ENCODE data around the gene PTCSC3.
"Not testable (repeated sequence)": the region's sequence is repeated elsewhere in the genome, so short reads cannot be mapped to it uniquely, and the experiment has no call there.

The PTCSC3 gene

DNA sequence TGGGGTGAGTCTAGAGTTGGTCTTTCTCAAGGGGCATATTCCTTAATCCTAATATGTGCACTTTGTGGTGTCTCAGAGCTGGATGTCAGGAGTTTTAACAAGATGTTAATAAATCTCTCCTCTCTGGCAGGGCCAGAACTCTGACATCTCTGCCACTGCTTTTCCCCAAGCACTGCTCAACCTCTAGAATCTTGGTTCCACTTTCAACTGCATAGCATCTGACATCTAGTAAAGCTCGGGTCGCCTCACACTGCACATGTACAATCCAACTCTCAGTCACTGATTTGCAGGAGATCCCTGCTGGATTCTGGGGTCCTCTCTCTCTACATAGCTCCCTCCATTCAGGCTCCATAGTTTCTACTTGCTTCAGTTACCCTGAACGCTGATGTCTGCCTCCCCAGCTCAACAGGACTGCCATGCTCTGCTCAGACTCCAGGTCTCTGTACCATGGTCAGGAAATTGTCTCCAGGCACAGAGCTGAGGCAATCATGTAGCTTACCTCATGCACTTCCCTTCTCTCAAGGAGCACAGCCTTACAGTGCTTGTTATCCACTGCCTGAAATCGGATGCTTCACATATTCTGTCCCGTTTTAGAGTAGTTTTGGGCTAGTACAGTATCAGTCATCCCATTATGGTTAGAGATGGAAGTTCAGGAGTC, 1.6 kb downstream of the PTCSC3 start:
- in situ Hi-C loops (cut with HindIII; ENCODE audit: low sequenced_read_pairs) = no loop called here

DNA sequence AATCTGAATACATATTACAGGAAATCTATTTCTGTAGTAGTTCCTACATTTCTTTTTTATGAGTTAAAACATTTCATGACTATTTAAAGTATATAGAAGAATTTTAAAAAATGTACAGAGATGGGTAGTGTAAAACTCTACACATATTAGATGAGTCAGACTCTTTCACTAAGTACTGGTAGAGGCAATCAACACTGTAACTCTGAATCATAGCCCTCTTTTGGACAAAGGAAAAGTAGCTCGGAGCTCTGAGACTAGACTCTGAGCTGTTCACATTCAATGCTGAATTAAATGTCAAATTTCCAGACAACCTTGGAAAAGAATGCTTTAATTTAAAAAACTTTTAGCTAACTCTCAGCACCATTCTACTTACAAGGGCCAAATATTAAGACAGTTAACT, 3.4 kb downstream of the PTCSC3 start:
- in situ Hi-C loops (cut with HindIII; ENCODE audit: low sequenced_read_pairs) = no loop called here

DNA sequence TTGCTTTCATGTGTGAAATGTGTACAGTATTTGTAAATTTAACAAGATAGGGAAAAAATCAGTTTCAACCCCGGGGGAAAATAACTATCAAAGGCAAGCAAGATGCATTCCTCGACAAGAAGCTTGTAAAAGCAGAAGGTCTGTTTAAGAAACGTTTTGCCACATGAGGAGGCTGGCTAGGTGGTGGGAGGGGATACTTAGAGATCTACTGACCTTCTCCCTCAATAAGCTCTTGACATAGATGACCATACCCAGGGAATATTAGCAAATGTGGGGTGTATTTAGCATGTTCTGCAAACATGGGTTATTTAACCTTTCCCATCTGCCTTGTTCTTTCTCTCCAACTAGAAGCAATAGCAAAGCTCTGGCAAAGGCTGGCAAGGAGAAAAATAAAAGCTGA, 4.9 kb downstream of the PTCSC3 start:
- in situ Hi-C loops (cut with HindIII; ENCODE audit: low sequenced_read_pairs) = no loop called here

DNA sequence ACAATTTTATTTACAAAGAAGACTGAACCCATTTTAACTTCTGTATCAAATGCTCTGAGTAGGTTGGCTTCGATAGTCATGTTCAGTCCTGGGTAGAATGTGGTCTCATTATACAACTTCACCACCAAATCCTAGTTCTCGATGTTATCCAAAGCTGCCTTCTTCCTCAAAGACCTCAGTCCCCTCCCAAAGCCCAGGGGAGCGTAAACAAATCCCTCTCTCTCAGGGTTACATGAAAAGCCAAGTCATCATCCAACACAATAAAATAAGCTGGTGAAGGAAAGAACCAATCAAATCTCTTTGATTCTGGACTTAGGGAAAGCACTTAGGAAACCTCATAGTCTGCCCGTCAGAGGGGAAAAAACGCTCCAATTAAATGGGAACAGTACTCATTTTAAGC, 9.1 kb downstream of the PTCSC3 start:
- in situ Hi-C loops (cut with HindIII; ENCODE audit: low sequenced_read_pairs) = no loop called here

DNA sequence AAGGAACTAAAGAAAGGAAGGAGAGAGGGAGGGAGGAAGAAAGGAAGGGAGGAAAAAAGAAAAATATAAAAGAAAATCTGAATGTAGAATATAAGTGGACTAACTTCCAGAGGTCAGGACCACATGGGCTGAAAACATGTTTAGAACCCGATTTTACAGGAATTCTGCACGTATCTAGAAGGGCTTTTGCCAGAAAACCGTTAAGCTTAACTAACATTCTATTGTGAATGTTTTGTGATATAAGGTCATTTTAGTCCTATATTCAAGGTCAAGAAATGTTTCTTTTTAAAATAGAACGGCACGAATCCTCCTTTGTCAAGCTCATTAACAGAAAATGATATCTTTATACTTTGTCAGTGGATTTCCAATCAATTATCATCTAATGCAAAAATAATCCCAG, 13.1 kb downstream of the PTCSC3 start:
- in situ Hi-C loops (cut with HindIII; ENCODE audit: low sequenced_read_pairs) = no loop called here

DNA sequence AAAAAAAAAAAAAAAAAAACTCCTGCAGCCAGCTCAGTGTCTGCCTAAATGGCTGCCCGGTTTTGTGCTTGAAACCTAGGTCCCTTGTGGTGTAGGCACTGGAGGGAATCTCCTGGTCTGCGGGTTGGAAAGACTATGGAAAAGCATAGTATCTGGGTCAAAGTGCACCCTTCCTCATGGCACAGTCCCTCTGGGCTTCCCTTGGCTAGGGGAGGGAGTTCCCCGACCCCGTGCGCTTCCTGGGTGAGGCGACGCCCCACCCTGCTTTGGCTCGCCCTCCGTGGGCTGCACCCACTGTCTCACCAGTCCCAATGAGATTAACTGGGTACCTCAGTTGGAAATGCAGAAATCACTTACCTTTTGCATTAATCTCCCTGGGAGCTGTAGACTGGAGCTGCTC, 14.3 kb downstream of the PTCSC3 start:
- in situ Hi-C loops (cut with HindIII; ENCODE audit: low sequenced_read_pairs) = no loop called here

DNA sequence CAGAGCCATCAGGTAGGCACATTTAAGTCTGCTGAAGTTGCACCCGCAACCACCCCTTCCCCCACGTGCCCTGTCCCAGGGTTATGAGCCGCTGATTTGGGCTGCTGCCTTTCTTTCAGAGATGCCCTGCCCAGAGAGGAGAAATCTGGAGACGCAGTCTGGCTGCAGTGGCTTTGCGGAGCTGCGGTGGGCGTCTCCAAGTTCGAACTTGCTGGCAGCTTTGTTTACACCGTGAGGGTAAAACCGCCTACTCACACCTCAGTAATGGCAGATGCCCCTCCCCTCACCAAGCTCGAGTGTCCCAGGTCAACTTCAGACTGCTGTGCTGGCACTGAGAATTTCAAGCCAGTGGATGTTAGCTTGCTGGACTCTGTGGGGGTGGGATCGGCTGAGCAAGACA, 14.7 kb downstream of the PTCSC3 start:
- in situ Hi-C loops (cut with HindIII; ENCODE audit: low sequenced_read_pairs) = no loop called here

DNA sequence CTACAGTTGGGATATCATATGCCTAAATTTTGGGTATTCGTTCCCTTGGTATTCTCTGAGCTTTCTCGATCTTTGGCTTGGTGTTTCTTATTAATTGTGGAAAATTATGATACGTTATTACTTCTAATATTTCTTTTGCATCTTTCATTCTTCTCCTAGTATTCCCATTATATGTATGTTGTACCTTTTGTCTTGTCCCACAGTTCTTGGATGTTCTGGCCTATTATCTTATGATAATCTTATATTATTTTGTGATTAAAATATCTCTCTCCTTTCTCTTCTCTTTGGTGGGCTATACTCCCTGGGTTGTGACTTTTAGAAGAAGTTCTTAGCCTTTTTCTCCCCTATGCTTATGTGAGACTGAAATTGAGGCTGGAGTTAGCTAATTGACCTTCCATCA, 25.2 kb downstream of the PTCSC3 start:
- in situ Hi-C loops (cut with HindIII; ENCODE audit: low sequenced_read_pairs) = no loop called here

DNA sequence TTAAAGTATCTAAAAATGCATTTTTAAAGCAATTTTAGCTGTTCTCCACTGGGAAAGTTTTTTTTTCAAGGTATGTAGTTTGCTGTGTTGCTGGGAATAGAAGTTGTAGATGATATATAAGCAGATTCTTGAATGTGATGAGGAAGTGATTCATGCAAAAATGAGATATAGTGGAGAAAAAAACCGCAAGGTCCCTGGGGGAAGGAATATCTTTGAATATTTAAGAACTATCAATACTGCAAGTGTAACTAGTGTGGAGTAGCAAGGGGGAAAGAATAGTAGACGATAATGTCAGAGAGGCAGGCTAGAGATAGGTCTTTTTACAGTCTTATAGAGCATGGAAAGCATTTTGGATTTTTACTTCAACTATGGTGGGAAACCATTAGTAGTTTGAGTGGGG, 42.5 kb downstream of the PTCSC3 start:
- in situ Hi-C loops (cut with HindIII; ENCODE audit: low sequenced_read_pairs) = no loop called here

DNA sequence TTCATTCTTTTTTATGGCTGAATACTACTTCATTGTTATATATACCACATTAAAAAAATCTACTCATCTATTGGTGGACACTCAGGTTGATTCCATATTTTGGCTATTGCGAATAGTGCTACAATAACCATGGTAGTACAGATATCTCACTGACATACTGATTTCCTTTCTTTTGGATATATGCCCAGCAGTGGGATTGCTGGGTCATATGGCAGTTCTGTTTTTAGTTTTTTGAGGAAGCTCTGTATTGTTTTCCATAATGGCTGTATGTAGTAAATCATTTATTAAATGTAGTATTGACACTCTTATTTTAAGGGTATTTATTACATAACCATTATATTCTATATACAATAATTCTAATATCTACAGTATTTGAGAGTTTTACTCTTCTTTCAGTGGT, 43.7 kb downstream of the PTCSC3 start:
- in situ Hi-C loops (cut with HindIII; ENCODE audit: low sequenced_read_pairs) = no loop called here

DNA sequence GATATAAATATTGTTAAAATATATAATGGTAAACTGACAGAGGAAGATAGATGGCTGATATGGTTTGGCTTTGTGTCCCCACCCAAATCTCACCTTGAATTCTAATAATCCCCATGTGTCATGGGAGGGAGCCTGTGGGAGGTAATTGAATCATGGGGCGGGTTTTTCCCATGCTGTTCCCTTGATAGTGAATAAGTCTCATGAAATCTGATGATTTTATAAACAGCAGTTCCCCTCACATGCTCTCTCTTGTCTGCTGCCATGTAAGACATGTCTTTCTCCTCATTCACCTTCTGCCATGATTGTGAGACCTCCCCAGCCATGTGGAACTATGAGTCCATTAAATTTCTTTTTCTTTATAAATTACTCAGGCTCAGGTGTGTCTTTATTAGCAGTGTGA, 46.3 kb downstream of the PTCSC3 start:
- in situ Hi-C loops (cut with HindIII; ENCODE audit: low sequenced_read_pairs) = no loop called here

DNA sequence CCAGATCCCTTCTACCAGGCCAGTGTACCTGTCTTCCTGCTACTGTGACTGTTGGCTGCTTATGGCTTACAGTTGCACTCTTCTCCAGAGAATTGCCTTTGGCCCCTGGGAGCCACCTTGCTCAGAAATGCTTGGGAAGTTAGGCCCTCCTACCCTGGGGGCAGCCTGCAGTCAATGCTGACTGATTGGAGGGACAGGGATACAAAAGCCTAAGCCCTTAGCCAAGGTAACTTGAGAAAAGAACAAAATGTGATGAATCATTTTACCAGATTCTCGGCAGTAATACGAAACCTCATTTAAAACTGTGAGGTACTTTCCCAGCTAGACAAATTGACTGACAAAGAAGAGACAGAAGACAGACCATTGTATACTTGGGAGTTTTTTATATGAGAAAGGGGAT, 47.3 kb downstream of the PTCSC3 start:
- in situ Hi-C loops (cut with HindIII; ENCODE audit: low sequenced_read_pairs) = no loop called here

DNA sequence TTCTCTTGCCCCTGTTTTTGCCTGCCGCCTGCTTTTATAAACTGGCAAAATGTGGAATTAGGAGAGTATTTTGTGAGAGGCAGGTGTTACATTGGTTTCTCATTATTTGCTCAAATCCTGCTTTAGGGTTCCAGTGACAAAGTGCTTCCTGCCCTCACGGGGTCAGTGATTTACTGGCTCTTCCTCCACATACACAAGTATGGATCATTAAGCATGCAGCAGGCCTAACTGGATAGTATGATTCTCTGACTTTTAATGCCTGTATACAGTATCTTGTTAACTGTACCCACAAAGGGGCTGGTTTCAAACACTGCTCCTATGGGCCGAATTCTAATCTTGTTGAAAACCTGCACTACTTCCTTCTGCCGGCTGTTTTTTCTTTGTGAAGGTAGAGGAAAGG, 63.2 kb downstream of the PTCSC3 start:
- in situ Hi-C loops (cut with HindIII; ENCODE audit: low sequenced_read_pairs) = no loop called here

DNA sequence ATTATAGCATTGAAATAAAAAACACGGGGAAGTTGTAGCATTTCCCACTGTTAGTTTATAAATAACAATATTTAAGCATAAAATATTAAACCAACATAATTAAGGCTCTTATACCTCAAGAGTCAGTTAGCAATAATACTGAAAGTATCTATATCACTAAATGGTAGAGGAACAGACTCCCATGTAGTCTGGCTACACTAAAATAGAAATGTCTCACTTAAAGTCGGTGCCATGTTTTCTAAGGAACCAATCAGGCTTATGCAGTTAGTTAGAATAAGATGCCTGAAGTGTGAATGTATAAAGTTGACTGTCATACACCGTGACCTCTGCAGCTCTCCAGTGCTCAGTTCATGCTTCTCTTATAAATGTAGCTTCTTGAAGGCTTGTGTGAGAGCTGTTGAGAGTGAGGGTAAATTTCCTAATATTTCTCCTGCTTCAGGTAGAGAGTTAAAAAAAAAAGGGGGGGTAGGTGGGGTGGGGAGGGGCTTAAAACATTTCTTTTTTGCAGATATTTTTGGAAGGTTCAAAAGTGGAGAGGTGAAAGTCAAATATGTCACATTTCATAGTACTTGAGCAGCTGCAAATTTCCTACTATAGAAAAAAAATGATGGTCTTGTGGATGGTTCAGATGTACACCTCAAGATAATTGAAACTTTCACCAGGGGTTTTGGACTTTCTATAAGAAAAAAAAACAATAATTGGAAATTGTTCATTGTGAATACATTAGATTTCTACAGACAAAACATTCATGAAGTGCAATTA, 64.5 kb downstream of the PTCSC3 start:
- in situ Hi-C loops (cut with HindIII; ENCODE audit: low sequenced_read_pairs) = no loop called here

DNA sequence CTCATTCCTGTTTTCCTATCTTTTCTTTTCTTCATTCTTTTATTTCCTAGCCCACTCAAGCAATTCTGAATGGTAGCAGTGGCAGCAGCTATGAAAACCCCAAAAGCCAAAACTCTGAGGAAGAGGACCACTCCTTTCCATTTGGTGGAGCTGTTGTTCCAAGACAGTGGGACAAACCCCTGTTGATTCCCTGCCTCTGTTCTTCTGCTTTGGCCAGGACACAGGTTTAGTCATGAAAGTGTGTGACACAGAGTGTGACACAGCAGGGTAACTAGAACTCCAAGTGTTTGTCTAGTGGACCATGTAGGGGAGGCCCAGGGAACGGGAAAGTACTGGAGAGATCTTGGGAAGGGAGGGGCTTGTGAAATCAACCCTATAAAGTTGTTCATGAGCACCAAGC, 71.1 kb downstream of the PTCSC3 start:
- in situ Hi-C loops (cut with HindIII; ENCODE audit: low sequenced_read_pairs) = no loop called here

DNA sequence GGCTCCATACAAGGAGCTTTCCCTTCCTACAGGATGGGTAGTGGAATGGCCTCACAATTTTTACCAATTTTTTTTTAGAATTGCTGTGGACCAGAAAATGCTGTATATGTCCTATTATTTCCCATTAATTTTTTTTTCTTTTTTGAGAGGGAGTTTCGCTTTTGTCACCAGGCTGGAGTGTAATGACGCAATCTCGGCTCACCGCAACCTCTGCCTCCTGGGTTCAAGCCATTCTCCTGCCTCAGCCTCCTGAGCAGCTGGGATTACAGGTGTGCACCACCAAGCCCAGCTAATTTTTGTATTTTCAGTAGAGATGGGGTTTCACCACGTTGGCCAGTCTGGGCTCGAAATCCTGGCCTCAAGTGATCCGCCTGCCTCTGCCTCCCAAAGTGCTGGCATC, 72.3 kb downstream of the PTCSC3 start:
- in situ Hi-C loops (cut with HindIII; ENCODE audit: low sequenced_read_pairs) = not testable (repeated sequence)

DNA sequence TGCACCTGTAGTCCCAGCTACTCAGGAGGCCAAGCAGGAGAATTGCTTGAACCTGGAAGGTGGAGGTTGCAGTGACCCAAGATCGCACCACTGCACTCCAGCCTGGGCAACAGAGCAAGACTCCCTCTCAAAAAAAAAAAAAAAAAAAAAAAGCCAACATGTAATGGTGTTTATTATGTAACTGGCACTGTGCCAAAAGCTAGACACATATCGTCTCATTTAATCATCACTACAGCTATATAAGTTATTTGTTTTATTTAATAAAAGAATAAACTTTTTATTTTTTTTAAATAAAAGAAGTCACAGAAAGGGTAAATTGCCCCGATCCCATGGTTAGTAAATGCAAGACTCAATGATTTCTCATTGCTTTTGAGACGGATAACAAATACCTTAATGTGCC, 76.9 kb downstream of the PTCSC3 start:
- in situ Hi-C loops (cut with HindIII; ENCODE audit: low sequenced_read_pairs) = no loop called here

DNA sequence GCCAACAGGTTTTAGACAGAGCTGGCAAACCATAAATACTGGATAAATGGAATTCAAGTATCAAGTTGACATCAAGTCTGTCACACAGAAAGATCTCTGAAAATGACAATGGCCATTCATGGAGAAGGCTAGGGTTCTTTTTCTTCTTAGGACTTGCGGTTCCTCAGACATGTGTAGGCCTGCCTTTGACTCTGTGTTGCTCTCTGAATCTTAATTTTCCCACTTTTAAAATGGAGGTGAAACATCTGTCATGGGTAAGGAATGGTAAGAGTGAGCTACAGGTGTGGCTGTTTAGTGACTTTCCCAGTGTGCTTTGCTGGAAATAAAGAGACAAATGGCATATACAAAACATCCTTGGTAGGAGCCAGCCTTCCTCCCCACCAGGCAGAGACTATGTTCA, 79.2 kb downstream of the PTCSC3 start:
- in situ Hi-C loops (cut with HindIII; ENCODE audit: low sequenced_read_pairs) = no loop called here

DNA sequence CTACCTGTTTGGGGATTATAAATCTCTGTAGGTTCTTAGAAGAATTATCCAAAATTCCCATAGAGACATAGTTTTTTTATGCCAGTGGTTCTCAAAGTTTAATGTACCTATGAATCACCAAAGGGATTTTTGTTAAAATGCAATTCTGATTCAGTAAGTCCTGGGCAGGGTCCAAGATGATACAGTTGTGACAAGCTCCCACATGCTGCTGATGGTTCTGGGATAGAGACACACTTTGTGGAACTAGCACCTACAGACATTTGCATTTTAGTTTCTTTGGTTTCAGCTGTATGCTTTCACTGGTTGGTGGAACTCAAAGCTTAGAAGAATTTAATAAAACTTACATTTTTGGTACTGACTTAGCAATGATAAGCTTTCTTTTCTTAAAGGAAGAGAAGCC, 80.4 kb downstream of the PTCSC3 start:
- in situ Hi-C loops (cut with HindIII; ENCODE audit: low sequenced_read_pairs) = no loop called here

DNA sequence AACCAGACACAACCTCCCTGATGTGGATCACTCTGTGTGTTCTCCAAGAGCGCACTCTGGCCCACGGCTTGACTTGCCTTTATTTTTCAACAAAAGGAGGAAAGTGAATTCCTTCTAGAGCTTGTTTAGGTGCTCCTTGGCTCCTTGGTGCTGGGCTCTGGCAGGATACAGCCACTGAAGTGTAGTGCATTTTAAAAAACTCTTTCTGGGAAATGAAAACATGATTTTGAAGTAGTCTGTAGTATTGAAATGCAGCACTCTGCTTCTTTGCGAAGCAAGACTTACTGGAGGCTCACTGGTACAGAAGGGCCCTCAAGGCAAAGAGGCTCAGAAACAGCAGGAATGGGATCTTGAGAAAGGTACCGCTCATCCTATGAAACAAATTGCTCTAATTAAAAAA, 81.6 kb downstream of the PTCSC3 start:
- in situ Hi-C loops (cut with HindIII; ENCODE audit: low sequenced_read_pairs) = no loop called here

DNA sequence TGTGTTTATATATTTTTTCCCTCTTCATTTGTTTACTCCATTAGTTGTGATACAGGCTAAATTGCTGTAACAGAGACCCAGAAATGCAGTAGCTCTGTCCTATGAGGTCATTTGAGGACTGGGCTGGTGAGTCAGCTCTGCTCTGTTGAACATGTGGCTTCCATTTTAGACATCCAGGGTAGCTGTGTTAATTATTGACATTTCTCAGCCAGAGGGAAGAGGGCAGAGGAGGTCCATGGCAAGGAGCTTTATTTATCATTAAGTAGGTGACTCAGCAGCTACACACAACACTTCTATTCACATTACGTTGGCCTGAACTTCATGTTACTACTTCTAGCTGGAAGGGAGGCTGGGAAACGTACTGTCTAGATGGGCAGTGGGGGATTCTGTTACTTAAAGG, 85.4 kb downstream of the PTCSC3 start:
- in situ Hi-C loops (cut with HindIII; ENCODE audit: low sequenced_read_pairs) = no loop called here

DNA sequence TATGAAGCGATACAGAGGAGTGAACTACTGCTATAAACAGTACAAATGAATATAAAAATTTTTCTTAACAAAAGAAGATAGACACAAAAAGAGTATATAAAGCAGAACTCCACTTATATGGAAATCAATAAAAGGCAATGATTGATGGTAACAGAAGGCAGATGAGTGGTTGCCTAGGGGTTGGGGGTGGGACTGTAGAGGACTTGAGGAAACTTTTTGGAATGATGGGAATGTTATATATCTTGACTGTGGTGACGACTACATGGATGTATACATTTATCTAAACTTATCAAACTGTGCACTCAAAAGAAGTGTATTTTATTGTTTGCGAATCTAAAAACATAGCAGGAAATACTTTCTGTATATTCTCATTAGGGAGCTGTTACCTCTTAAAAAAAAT, 89.1 kb downstream of the PTCSC3 start:
- in situ Hi-C loops (cut with HindIII; ENCODE audit: low sequenced_read_pairs) = no loop called here

All from endothelial cell of hepatic sinusoid (primary cell).